HG02970 (cell line): ENCODE results near the gene DDX41.

ENCODE experiments used
- ATAC-seq: cut with Tn5 transposase; IDR thresholded peaks from one replicate; pipeline ENCODE4 v1.9.1; 2021; ENCODE audit warnings: mild to moderate bottlenecking, moderate library complexity, moderate number of reproducible peaks; ENCODE audit not compliant: unreplicated experiment, low FRiP score

The DDX41 gene

GRCh38 chr5:177471610-177472356 is 45.0 kb downstream of the DDX41 start:
- ATAC-seq: no peak

GRCh38 chr5:177470759-177471536 is 45.8 kb downstream of the DDX41 start:
- no peak for ATAC-seq

GRCh38 chr5:177469750-177470525 is 46.8 kb downstream of the DDX41 start:
- no peak for ATAC-seq

GRCh38 chr5:177468685-177469628 is 47.8 kb downstream of the DDX41 start:
- ATAC-seq: no peak

GRCh38 chr5:177468329-177468684 is 48.5 kb downstream of the DDX41 start:
- ATAC-seq: no peak

- no peak for ATAC-seq
These were observed 49.3 kb downstream of the DDX41 start for GRCh38 chr5:177467436-177467835.

- no peak for ATAC-seq
These were observed 49.9 kb downstream of the DDX41 start for GRCh38 chr5:177466861-177467260.

GRCh38 chr5:177465044-177465443 is 51.7 kb downstream of the DDX41 start:
- ATAC-seq: no peak

GRCh38 chr5:177462021-177462670 is 54.6 kb downstream of the DDX41 start:
- no peak for ATAC-seq
